ENCODE data around the gene LNX1.

Gene LNX1

GRCh38 chr4:53598901-53599300 is 7.6 kb upstream of the LNX1 start:
- no peak for DNase-seq

- DNase-seq = no peak
Measured at GRCh38 chr4:53598483-53598882, 7.2 kb upstream of the LNX1 start.

- no peak for DNase-seq
Measured at GRCh38 chr4:53596901-53597300, 5.6 kb upstream of the LNX1 start.

GRCh38 chr4:53595834-53596233 is 4.5 kb upstream of the LNX1 start:
- no peak for DNase-seq

GRCh38 chr4:53595204-53595603 is 3.9 kb upstream of the LNX1 start:
- DNase-seq = no peak

GRCh38 chr4:53593765-53594164 is 2.5 kb upstream of the LNX1 start:
- no peak for DNase-seq

GRCh38 chr4:53592686-53593501 is 1.6 kb upstream of the LNX1 start:
- DNase-seq = no peak

- no peak for DNase-seq
Measured at GRCh38 chr4:53592122-53592521, 836 bp upstream of the LNX1 start.

GRCh38 chr4:53590187-53590586 is 1.1 kb downstream of the LNX1 start:
- DNase-seq = no peak

GRCh38 chr4:53589511-53589910 is 1.8 kb downstream of the LNX1 start:
- DNase-seq = no peak

- no peak for DNase-seq
Measured at GRCh38 chr4:53587135-53587534, 4.2 kb downstream of the LNX1 start.

GRCh38 chr4:53586121-53586816 is 5.0 kb downstream of the LNX1 start:
- peak; percentile 86 for DNase-seq

- no peak for DNase-seq
Measured at GRCh38 chr4:53584658-53585057, 6.6 kb downstream of the LNX1 start.

- DNase-seq = no peak
Measured at GRCh38 chr4:53583513-53583912, 7.8 kb downstream of the LNX1 start.

GRCh38 chr4:53582194-53582593 is 9.1 kb downstream of the LNX1 start:
- no peak for DNase-seq

GRCh38 chr4:53580274-53580673 is 11.0 kb downstream of the LNX1 start:
- DNase-seq = no peak

GRCh38 chr4:53579826-53580225 is 11.5 kb downstream of the LNX1 start:
- no peak for DNase-seq

GRCh38 chr4:53576676-53577372 is 14.5 kb downstream of the LNX1 start:
- DNase-seq = peak; percentile 26

GRCh38 chr4:53576071-53576617 is 15.1 kb downstream of the LNX1 start:
- no peak for DNase-seq

GRCh38 chr4:53575552-53575951 is 15.7 kb downstream of the LNX1 start:
- no peak for DNase-seq

GRCh38 chr4:53574528-53574927 is 16.8 kb downstream of the LNX1 start:
- no peak for DNase-seq

- no peak for DNase-seq
Measured at GRCh38 chr4:53573696-53574095, 17.6 kb downstream of the LNX1 start.

GRCh38 chr4:53572600-53572994 is 18.7 kb downstream of the LNX1 start:
- no peak for DNase-seq

All from HCEC 1CT (cell line).